Neural cell (in vitro differentiated cells): Measurements from ENCODE around the gene ALOXE3. TPM values are rescaled to one million over a fixed set of nuclear protein-coding genes. Genes with fewer than 3 reads are reported as not detected.

Experiments used
- H2AFZ ChIP-seq: fragments of 200-600, 300-800 bp; sonication (generic), shearing (Covaris generic); 2 replicates; pipeline ENCODE4 v1.6.0; 2014; ENCODE audit warnings: low read depth, mild to moderate bottlenecking, antibody characterized with exemption, low read length, moderate library complexity
- H3F3A ChIP-seq: fragments of 200-600 bp; shearing (Covaris generic); 2 replicates; pipeline ENCODE4 v1.6.1; 2016; ENCODE audit warnings: mild to moderate bottlenecking, moderate library complexity, mixed read lengths, antibody characterized with exemption, low read length; ENCODE audit not compliant: insufficient read depth, poor library complexity, severe bottlenecking
- H3K27ac ChIP-seq: fragments of 200-600, 300-800 bp; sonication (generic), shearing (Covaris generic); 2 replicates; pipeline ENCODE4 v1.5.1; 2014; ENCODE audit warnings: mild to moderate bottlenecking, low read length, moderate library complexity
- H3K27me3 ChIP-seq: fragments of 300-800, 200-600 bp; sonication (generic), shearing (Covaris generic); 2 replicates; pipeline ENCODE4 v1.6.0; 2014; ENCODE audit warnings: mild to moderate bottlenecking, low read depth, low read length, moderate library complexity; ENCODE audit not compliant: insufficient read depth
- H3K36me3 ChIP-seq: fragments of 300-800, 200-600 bp; sonication (generic), shearing (Covaris generic); 2 replicates; pipeline ENCODE4 v1.5.1; 2014; ENCODE audit warnings: mild to moderate bottlenecking, antibody characterized with exemption, low read length, moderate library complexity; ENCODE audit not compliant: insufficient read depth
- H3K4me2 ChIP-seq: fragments of 300-800, 200-600 bp; sonication (generic), shearing (Covaris generic); 2 replicates; pipeline ENCODE4 v1.6.0; 2014; ENCODE audit warnings: mild to moderate bottlenecking, low read length
- H3K4me3 ChIP-seq: fragments of 300-800, 200-600 bp; sonication (generic), shearing (Covaris generic); 2 replicates; pipeline ENCODE4 v1.5.1; 2014; ENCODE audit warnings: mild to moderate bottlenecking, low read length, moderate library complexity
- H3K79me2 ChIP-seq: fragments of 200-600 bp; shearing (Covaris generic); replicated peaks from 2 replicates; pipeline ENCODE4 v1.6.0; 2014; ENCODE audit warnings: mild to moderate bottlenecking, low read length, moderate library complexity; ENCODE audit not compliant: insufficient read depth
- H3K9ac ChIP-seq: fragments of 300-800, 200-600 bp; sonication (generic), shearing (Covaris generic); 2 replicates; pipeline ENCODE4 v1.6.1; 2016; ENCODE audit warnings: mild to moderate bottlenecking, low read length, mixed read lengths
- H3K9me2 ChIP-seq: fragments of 200-600 bp; shearing (Covaris generic); 2 replicates; pipeline ENCODE4 v1.6.1; 2016; ENCODE audit warnings: mild to moderate bottlenecking, low read length, mixed read lengths; ENCODE audit not compliant: insufficient read depth
- H3K9me3 ChIP-seq: fragments of 200-600, 300-800 bp; sonication (generic), shearing (Covaris generic); 2 replicates; pipeline ENCODE4 v1.6.1; 2016; ENCODE audit warnings: mild to moderate bottlenecking, mixed run types, low read length, moderate library complexity, mixed read lengths
- H4K20me1 ChIP-seq: fragments of 200-600 bp; shearing (Covaris generic); 2 replicates; pipeline ENCODE4 v1.6.1; 2016; ENCODE audit warnings: mild to moderate bottlenecking, mixed run types; ENCODE audit not compliant: insufficient read depth
- CTCF ChIP-seq: fragments of 450-650 bp; IDR thresholded peaks from 2 replicates; pipeline ENCODE4 v1.5.1; 2014; ENCODE audit warnings: antibody characterized with exemption, mild to moderate bottlenecking, moderate library complexity; ENCODE audit not compliant: poor library complexity, severe bottlenecking
- EP300 ChIP-seq: fragments of 450-650 bp; conservative IDR thresholded peaks from 2 replicates; pipeline ENCODE4 v1.6.1; 2014; ENCODE audit warnings: antibody characterized with exemption, mild to moderate bottlenecking, moderate library complexity; ENCODE audit not compliant: poor library complexity, severe bottlenecking
- EZH2 ChIP-seq: fragments of 200-600, 300-800 bp; shearing (Covaris generic), sonication (generic); IDR thresholded peaks from 2 replicates; pipeline ENCODE4 v1.6.1; 2014; ENCODE audit warnings: antibody characterized with exemption, low read length, borderline replicate concordance, mild to moderate bottlenecking; ENCODE audit not compliant: insufficient read depth, poor library complexity, severe bottlenecking
- MXI1 ChIP-seq: fragments of 450-650 bp; conservative IDR thresholded peaks from 2 replicates; pipeline ENCODE4 v1.6.1; 2014; ENCODE audit warnings: antibody characterized with exemption, mild to moderate bottlenecking; ENCODE audit not compliant: poor library complexity, severe bottlenecking
- POLR2AphosphoS5 ChIP-seq: IDR thresholded peaks from 2 replicates; pipeline ENCODE4 v1.6.1; 2012
- RAD21 ChIP-seq: fragments of 450-650 bp; conservative IDR thresholded peaks from 2 replicates; pipeline ENCODE4 v1.6.1; 2014; ENCODE audit warnings: antibody characterized with exemption, mild to moderate bottlenecking, moderate library complexity
- SMC3 ChIP-seq: fragments of 450-650 bp; conservative IDR thresholded peaks from 2 replicates; pipeline ENCODE4 v1.6.1; 2014; ENCODE audit warnings: antibody characterized with exemption, mild to moderate bottlenecking, moderate library complexity; ENCODE audit not compliant: poor library complexity
- TAF1 ChIP-seq: IDR thresholded peaks from 2 replicates; pipeline ENCODE4 v1.6.1; 2012; ENCODE audit warnings: low read depth
- polyA plus RNA-seq: library from polyadenylated mRNA; depleted of rRNA; stranded (reverse); fragments of >200 nt; gene quantifications from 2 replicates; pipeline ENCODE4 v1.2.3, GENCODE V29; 2014
- TF ChIP-seq, protein P1 (sequence below): IDR thresholded peaks from 2 replicates; pipeline ENCODE4 v1.6.1; 2012; ENCODE audit warnings: borderline replicate concordance

The ALOXE3 gene
- polyA plus RNA-seq, 1 donor from 2014 or later, result 0.77 TPM

- Histone ChIP-seq H3K4me2 (no peak overlapping the region), H3K9me3 (no peaks in the 10 kb centered on the region), H3K79me2 (no peaks in the 10 kb centered on the region), H3K27me3 (no peaks in the 10 kb centered on the region), H3K9ac (no peak overlapping the region), H3K27ac (no peak overlapping the region), H3K9me2 (no peaks in the 10 kb centered on the region), H3F3A (peaks cover 6% of the 10 kb centered on the region), H2AFZ (no peak overlapping the region), H3K36me3 (no peaks in the 10 kb centered on the region), H4K20me1 (no peaks in the 10 kb centered on the region), H3K4me3 (no peak overlapping the region)
- TF ChIP-seq EP300 (no peak), SMC3 (no peak), MXI1 (no peak), POLR2AphosphoS5 (no peak), RAD21 (no peak), CTCF (no peak), EZH2 (no peak), TAF1 (no peak)
- TF ChIP-seq, protein P1, sequence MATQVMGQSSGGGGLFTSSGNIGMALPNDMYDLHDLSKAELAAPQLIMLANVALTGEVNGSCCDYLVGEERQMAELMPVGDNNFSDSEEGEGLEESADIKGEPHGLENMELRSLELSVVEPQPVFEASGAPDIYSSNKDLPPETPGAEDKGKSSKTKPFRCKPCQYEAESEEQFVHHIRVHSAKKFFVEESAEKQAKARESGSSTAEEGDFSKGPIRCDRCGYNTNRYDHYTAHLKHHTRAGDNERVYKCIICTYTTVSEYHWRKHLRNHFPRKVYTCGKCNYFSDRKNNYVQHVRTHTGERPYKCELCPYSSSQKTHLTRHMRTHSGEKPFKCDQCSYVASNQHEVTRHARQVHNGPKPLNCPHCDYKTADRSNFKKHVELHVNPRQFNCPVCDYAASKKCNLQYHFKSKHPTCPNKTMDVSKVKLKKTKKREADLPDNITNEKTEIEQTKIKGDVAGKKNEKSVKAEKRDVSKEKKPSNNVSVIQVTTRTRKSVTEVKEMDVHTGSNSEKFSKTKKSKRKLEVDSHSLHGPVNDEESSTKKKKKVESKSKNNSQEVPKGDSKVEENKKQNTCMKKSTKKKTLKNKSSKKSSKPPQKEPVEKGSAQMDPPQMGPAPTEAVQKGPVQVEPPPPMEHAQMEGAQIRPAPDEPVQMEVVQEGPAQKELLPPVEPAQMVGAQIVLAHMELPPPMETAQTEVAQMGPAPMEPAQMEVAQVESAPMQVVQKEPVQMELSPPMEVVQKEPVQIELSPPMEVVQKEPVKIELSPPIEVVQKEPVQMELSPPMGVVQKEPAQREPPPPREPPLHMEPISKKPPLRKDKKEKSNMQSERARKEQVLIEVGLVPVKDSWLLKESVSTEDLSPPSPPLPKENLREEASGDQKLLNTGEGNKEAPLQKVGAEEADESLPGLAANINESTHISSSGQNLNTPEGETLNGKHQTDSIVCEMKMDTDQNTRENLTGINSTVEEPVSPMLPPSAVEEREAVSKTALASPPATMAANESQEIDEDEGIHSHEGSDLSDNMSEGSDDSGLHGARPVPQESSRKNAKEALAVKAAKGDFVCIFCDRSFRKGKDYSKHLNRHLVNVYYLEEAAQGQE, result no peak
These were observed 30.2 kb upstream of the ALOXE3 start for GRCh38 chr17:8148560-8148959.

DNA sequence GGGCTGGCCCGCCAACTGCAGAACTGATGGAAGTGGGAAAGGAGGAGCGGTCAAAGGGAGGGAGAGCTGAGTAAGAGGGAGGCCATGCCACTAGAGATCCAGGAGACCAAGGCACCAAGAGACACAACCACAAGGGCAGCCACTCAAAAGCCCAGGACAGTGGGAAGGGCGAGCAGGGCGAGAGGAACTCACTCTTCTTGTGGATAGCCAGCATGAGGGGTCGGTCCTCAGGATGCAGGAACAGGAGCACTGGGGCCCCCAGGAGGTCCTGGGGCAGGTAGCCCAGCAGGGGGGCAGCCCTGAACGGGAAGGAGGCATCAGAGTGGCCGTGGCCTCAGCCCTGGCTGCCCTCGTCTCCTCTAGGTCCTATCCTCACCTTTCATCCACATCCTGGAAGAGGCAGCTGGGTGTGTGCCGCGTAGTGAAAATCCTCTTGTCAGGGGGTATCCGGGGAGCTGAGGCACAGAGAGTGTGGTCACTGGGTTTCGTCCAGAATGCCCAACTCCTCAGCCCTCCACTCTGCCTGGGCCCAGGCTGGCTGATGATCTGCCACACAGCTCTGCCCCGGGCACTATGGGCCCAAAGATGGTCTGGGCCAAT, 29.6 kb upstream of the ALOXE3 start:
- no peaks in the 10 kb centered on the region for H3K79me2 ChIP-seq
- no peaks in the 10 kb centered on the region for H3K36me3 ChIP-seq
- no peak overlapping the region for H3K4me3 ChIP-seq
- TF ChIP-seq, protein P1, result no peak
- no peak for TF ChIP-seq CTCF
- no peak for TF ChIP-seq RAD21
- no peak for TF ChIP-seq TAF1
- no peak for TF ChIP-seq EP300
- no peak for TF ChIP-seq EZH2
- TF ChIP-seq SMC3, result no peak
- TF ChIP-seq POLR2AphosphoS5, result no peak
- no peak for TF ChIP-seq MXI1
- H3K27ac ChIP-seq, result no peak overlapping the region
- no peak overlapping the region for H3K4me2 ChIP-seq
- peaks cover 6% of the 10 kb centered on the region for H3F3A ChIP-seq
- no peaks in the 10 kb centered on the region for H4K20me1 ChIP-seq
- H3K27me3 ChIP-seq, result no peaks in the 10 kb centered on the region
- H2AFZ ChIP-seq, result no peak overlapping the region
- no peaks in the 10 kb centered on the region for H3K9me2 ChIP-seq
- no peak overlapping the region for H3K9ac ChIP-seq
- no peaks in the 10 kb centered on the region for H3K9me3 ChIP-seq
